GM19397 (cell line): ENCODE data around the gene STIP1.
A peak's percentile ranks its signal among the peaks of the same experiment; 100 is the strongest.
"Not testable (repeated sequence)": the region's sequence is repeated elsewhere in the genome, so short reads cannot be mapped to it uniquely, and the experiment has no call there.

Experiments
- ATAC-seq: cut with Tn5 transposase; IDR thresholded peaks from one replicate; pipeline ENCODE4 v1.9.1; 2021; ENCODE audit warnings: mild to moderate bottlenecking, moderate library complexity; ENCODE audit not compliant: unreplicated experiment

The STIP1 gene

DNA sequence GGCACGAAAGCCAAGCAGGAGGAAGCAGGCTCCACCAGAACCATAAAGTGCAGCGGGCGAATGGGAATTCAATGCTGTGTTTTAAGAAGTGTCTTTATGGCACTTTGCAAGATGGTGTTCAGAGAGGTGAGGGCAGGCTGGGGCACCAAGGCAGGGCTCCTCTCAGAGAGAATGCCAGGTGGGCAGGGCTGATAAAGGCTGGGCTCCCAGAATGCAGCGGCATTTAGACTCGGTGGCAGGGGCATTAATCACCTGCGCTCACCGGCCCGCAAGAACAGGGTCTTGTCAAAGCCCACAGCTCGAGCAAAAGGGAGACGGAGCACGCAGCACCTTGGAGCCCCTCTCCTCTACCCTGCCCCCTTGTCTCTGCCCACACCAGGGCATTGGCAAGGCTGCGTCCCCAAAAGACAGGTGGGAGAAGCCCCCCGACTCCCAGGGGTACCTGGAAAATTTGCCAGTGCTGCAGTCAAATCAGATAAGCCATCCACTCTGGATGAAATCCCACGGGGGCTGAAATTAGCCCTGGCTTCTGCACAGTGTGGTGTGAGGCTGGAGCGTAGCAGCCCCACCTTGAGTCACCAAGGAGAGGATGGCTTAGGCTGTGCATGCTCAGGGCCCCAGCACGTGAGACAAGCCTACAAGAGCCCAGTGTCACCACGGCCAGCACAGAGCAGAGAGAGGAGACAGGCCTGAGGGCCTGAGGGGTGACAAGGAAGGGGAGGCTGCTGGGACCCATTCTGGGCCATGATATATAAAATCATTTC lies 28.2 kb upstream of the STIP1 start:
- no peak for ATAC-seq

DNA sequence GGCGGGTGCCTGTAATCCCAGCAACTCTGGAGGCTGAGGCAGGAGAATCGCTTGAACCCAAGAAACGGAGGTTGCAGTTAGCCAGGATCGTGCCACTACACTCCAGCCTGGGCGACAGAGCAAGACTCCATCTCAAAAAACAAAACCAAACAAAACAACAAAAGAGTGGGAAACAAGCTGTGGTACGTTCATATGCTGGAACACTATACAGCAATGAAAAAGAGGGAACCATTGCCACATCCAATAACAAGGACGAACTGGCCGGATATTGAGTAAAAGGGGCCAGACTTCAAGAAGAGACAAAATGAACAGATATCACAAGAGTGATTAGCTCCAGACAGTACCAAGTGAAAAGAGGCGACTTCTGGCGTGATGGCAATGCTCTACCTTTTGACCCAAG lies 24.9 kb upstream of the STIP1 start:
- no peak for ATAC-seq

DNA sequence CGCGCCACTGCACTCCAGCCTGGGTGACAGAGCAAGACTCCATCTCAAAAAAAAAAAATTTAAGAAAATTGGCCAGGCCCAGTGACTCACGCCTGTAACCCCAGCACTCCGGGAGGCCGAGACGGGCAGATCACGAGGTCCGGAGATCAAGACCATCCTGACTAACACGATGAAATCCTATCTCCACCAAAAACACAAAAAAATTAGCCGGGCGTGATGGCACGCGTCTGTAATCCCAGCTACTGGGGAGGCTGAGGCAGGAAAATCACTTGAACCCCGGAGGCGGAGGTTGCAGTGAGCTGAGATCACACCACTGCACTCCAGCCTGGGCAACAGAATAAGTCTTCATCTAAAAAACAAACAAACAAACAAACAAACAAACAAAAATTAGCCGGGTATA lies 23.2 kb upstream of the STIP1 start:
- ATAC-seq: not testable (repeated sequence)

DNA sequence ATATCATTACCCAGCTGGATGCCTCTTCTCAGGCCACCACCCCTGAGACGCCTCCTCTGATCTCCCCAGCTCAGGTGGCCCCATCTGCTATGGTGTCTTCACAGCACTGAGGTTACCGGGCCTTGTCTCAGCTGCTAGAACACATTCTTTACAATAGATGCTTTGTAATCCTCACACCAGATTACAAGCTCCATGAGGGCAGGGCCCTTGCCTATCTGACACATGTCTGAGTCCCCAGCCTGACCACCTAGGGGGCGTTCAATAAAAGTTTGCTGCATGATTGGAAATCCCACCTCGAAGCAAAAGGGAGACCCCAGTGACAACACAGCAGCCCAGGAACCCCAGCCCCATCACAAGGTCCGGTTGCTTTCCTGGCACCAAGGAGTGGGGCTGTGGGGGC lies 22.0 kb upstream of the STIP1 start:
- no peak for ATAC-seq

DNA sequence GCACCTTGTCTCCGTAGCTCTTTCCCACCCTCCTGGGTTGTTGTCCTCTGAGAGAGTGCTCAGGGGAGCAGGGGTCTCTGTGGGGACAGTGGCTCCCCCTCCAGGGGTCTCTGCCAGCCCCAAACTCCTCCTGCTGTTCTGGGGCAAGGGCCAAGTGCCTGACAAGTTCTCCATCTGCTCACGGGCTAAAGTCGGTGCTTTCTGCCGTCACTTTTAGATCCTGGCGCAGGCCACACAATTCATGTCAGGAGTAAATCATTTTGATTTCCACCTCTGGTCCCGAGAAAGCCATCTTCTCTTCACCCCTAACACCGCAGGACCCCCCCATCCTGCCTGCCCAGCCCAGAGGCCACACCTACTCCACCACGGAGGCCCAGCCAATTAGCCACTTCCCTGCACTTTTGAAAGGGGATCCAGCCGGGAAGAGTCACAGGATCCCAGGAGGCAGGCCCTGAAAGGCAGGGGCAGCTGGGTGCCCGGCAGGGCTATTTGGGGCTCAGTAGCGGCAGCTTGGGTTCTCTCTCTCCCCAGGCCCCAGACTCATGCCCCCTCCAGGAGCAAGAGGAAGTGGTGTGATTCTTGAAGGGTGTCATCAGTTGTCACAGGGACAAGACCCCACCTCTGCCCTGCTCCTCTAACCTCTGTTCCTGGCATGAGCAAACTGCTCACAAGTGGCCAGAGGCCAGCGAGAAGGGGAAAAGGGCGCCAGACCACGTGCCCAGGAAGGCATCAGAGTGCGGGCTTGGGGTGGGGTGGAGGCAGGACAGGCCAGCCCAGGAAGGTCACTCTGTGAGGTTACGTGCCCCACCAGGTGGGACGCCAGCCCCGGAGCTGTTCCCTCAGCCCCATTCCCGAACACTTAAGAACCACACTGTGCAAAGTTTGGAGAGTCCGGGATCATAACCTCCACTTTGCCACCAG lies 21.3 kb upstream of the STIP1 start:
- no peak for ATAC-seq

DNA sequence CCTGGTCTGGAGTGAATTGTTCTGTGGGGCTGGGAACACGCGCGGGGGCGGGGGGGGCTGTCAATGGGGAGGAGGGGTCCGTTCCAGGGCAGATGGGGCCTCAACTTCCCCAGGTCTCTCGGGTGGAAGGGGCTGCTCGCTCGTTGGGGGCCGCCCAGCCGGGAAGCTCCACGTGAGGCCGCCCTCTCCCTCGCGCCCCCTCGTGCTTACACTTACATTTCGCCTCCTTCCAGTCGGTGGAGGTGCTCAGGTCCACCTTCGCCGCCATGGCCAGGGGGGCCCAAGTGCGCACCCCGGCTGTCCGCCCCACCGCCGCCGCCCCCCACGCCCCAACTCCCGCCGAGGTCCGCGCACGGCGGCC lies 20.5 kb upstream of the STIP1 start:
- peak; percentile 13 for ATAC-seq

DNA sequence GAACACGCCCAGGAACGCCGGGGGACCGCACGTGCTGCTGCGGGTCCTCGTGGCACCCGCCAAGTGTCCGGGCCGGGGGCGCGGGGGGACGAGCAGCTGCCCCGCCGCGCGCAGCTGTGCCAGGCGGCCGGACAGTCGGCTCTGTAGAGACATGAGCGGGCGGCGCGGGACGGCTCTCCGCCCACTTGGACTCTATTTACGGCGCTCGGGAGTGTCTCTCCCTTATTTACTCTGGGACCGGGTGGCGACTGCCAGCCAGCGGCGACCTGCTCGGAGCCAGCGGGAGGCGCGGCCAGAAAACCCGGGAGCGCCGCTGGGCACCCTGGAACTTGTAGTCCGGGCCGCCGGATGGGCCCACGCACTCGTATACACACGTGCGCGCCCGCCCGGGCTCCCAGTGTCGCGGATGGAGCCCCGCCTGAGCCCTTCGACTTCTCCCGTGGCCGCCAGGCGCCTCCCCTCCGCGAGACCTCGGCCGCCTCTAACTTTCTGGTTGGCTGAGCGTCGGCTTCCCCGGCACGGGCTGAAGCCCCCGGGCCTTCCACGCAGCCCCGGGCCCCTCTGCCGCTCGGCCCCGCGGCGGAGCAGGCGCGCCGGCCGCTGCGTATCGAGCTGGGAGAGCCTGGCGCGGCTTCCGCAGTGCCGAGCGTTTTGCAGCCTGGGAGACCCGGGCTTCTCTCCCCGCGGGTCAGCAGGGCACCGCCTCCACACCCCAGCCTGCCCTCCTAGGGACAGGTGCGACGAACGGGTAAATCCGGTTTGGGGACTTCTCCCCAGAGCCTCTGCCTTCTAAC lies 19.9 kb upstream of the STIP1 start, which contains the start of gene MACROD1:
TSS of gene MACROD1 (minus strand) at position 272 of the 794 bp plus-strand sequence. CDS start at position 153, 119 bp downstream.
- ATAC-seq: peak; percentile 84

DNA sequence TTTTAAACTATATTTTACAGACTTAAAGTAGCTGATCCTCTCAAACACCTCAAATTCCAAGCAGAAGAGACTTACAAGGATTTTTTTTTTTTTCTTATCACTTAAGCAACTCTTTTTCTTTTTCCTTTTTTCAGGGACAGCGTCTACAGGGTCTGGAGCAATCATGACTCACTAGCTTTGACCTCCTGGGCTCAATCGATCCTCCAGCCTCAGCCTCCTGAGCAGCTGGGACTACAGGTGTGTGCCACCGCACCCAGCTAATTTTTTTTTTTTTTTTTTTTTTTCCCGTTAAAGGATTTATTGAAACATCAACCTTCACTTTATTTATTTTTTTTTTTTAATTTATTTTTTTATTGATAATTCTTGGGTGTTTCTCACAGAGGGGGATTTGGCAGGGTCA lies 15.6 kb upstream of the STIP1 start:
- no peak for ATAC-seq

DNA sequence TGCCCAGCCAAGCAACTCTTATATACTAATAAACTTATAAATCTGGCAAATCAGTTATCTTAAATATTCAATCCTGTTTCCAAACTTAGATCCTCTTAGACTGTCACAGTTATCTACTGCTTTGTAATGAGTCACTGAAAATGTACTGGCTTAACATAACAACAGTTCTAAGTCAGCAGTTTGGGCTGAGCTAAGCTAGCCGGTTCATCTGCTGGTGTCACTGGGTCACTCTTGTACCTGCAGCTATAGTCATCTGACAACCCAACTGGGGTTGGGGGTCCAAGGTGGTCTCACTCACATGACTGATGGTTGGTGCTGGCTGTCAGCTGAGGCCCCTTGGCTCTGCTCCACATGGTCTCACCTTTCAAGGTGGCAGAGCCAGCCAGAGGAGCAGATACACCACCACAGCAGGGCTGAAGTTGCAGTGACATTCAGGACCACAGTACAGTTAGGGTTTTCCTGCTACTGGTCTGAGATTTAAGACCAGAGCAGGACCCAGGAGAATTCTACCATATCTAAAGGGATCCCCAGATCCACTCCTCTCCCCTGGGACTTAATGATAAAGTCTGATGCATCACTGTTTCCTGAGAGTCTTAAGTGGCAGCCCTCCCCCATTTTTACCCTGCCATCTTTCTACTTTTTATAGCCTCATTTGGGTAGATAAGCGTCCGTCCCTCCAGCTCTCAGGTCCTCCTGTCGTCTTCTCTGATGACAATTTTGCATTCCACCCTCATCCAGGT lies 12.2 kb upstream of the STIP1 start:
- ATAC-seq: no peak

DNA sequence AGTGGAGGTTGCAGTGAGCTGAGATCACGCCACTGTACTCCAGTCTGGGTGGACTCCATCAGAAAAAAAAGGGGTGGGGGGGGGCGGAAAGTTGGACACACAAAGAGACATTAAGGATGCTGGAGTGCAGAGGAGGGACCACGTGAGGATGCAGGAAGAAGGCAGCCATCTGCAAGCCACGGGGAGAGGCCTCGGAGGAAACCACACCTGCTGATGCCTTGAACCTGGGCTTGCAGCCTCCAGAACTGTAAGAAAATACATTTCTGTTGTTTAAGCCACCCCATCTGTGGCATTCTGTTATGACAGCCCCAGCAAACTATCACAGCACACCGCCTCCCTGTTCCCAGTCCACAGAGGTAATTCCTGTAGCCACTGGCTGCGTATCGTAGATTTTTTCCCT lies 9.2 kb upstream of the STIP1 start:
- no peak for ATAC-seq

DNA sequence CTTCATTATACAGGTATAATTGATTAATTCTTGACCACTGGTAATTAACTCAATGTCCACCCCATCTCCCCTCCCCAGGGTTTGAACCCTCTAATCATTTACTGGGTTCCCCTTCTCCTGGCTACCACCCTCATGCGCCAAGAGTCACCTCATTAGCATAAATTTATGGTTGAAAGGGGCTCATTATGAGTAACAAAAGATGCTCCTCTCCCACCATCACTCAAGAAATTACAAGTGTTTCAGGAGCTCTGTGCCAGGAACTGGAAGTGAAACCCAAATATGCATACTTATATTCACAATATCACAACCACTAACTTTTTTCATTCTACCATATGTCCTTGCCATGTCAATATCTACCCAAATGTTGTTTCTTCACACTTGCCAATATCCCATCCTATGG lies 7.8 kb upstream of the STIP1 start:
- no peak for ATAC-seq

DNA sequence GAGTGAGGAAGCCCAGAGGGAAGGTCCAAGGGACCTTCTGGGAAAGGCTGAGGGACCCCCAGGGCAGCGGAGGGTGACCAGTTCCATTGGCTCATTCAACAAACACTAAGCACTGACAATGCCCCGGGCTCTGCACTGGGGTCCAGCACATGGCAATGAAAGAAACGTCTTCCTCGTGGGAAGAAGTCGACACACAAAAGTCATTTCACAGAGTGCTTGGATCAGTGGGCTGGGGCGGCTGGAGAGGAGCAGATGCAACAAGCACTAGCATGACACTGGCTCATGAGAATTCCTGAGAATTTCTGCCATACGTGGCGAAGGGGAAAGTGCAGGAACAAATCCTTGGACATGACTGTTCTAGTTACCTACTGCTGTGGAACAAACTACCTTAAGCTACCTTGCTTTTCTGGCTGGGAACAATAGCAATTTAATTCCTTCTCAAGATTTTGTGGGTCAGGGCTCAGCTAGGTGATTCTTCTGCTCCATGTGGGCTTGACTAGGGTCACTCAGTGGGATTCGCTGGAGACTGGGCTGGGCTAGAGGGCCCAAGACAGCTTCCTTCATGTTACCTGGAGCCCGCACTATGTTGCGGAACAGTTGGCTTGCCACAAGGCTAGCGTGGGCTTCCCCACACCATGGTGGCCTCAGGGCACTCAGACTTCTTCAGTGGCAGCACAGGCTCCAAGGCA lies 6.9 kb upstream of the STIP1 start:
- ATAC-seq: no peak

DNA sequence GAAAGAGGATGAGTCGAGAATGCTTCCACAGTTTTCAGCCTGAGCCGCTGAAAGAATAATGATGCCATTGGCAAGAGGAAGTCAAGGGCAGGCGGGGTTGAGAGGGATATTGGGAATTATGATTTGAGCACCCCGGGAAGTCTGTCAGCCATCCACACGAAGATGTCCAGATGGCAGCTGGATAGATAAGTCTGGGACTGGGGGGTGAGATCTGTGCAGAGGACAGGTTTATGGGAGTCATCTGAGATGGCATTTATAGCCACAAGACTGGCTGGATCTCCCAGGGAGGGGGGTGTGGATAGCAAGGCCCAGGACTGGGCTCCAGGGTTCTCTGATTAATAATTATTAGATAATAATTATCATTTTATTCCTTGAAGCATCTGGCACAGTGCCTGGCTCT lies 5.1 kb upstream of the STIP1 start:
- ATAC-seq: no peak

DNA sequence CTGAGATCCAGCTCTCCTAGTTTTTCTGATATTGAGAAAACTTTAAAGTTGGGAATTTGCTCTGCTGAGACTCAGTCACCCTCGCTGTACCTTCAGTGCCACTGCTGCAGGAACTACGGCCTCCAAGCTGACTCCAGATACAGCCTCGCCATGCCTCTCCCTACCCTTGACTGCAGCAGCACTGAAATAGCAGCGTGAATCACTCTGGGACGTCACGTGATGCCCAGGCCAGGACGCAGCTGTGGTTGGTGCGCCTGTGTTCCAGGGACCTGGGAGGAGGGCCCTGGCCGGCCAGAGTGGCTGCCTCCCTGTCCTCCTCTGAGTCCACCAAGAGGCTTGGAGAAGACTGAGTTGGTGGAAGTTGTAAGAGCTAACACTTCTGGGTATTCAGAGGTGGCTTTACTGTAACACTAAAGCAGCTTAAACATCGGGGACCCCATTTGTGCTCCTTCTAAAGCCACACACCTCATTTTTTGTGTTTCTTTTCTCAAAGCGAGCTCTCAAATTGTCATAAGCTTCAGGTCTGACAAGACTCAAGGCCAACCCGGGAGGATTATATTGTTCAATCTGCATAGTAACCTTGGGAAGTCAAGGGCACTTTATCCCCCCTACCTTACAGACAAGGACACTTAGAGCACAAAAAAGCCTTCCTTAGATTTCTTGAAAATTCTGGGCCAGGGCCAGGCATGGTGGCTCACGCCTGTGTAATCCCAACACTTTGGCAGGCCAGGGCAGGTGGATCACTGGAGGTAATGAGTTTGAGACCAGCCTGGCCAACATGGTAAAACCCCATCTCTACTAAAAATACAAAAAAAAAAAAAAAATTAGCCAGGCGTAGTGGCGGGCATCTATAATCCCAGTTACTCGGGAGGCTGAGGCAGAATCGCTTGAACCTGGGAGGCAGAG lies 4.2 kb upstream of the STIP1 start:
- no peak for ATAC-seq

DNA sequence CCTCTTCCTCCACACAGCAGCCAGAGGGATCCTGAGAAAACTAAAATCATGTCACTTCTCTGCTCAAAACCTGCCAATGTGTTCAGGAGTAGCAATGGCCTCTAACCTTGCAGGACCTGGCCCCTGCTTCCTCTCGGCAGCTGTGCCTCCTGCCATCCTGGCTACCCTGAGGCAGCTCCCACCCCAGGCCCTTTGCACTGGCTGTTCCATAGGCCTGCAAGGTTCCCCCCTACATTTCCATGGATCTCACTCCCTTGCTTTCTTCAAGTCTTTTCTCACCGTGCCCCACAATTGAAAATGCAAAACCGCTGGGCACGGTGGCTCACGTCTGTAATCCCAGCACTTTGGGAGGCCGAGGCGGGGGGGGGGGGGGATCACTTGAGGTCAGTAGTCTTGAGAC lies 2.1 kb upstream of the STIP1 start:
- no peak for ATAC-seq

DNA sequence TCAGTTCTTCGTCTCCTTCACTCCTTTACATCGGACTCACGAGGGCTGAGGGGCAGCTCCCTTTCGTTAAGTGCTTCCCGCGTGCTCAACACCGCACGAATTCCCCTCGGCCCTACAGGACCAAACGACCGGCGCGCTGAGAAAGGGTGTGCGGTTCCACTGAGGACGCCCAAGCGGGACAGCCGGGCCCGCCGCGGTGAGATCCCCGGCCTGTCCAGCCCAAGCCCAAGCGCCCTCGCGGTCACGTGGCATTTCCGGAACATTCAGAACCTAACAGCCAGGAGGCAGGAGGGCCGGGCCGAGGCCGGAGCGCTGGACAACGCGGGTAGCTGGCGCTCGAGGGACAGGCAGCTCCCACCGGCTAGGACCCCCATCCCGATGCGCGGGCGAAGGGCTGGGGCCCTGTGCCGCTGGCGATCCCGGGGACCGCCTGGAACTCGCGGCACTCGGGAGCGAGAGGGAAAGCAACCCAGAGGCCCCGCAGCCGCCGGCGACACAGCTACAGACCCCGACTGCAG lies 737 bp upstream of the STIP1 start:
- ATAC-seq: peak; percentile 25

DNA sequence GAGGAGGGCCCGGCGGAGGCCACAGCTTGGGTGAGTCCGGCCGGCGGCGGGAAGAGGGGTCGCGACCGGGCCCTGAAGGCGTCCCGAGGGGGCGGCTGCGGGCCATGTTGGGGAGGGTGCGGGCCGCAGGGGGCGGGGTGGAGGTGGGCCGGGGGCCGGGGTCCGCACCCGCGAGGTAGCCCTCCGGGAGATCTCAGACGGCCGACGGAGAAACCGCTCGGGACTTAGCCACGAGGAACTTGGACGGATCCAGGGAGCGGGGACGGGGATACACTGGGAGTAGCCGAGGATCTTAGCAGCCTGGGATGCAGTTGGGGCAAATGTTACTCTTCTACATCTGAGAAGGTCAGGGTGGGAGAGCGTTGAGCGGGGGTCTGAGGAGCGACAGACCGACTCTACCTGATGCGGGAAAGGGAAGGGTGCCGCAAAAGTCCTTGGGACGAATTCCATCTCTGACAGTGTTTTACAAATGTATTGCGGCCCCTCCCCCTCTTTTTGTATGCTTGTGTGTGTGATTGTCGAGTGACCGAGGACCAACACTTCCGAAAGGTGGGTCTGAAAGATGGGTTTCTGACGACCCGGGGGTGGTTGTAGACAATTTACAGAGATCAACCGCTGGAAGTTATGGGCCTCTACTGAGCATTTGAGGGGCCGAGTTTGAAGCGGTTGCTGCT lies 658 bp downstream of the STIP1 start:
- peak; percentile 1 for ATAC-seq

DNA sequence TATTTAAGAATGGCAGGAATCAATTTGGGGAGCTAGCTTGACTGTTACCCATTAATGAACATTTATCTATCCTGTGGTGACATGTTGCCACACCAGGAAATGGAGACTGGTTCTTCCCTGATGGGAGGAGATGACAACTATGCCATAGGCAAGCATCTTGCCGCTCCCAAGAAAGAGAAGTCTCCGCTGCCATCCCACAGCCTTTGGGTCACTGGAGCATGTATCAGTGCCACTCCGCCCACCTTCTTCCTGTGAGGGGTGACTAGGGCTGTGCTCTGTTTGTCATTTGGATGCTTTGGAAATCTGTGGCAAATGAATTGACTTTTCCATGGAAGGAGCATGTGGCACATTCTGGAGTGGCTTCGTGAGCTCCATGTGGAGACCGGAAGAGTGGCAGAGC lies 6.5 kb downstream of the STIP1 start:
- ATAC-seq: no peak
